Smooth muscle cell (in vitro differentiated cells): ENCODE results near the gene IL15RA. TPM values are rescaled to one million over a fixed set of nuclear protein-coding genes. Genes with fewer than 3 reads are reported as not detected.

ENCODE experiments used
- DNase-seq: peaks from one replicate; lab custom pipeline; 2025; ENCODE audit not compliant: unreplicated experiment; lab: John Stamatoyannopoulos, UW
- H2AFZ ChIP-seq: fragments of 200-600 bp; sonication (generic); 2 replicates; pipeline ENCODE4 v1.6.0; 2016; ENCODE audit warnings: antibody characterized with exemption, low read depth, mild to moderate bottlenecking
- H3F3A ChIP-seq: fragments of 200-600 bp; sonication (generic); 2 replicates; pipeline ENCODE4 v1.6.0; 2017; ENCODE audit warnings: antibody characterized with exemption, low read depth
- H3K27ac ChIP-seq: fragments of 200-600 bp; sonication (generic); 2 replicates; pipeline ENCODE4 v1.5.1; 2016; ENCODE audit warnings: low read depth, mild to moderate bottlenecking
- H3K27me3 ChIP-seq: fragments of 200-600 bp; sonication (generic); 2 replicates; pipeline ENCODE4 v1.6.1; 2016; ENCODE audit warnings: low read depth, mild to moderate bottlenecking
- H3K36me3 ChIP-seq: fragments of 200-600 bp; sonication (generic); 2 replicates; pipeline ENCODE4 v1.5.1; 2016; ENCODE audit warnings: low read depth
- H3K4me1 ChIP-seq: fragments of 200-600 bp; sonication (generic); 2 replicates; pipeline ENCODE4 v1.5.1; 2016; ENCODE audit warnings: low read depth
- H3K4me2 ChIP-seq: fragments of 200-600 bp; sonication (generic); 2 replicates; pipeline ENCODE4 v1.6.0; 2016; ENCODE audit warnings: mild to moderate bottlenecking
- H3K4me3 ChIP-seq: fragments of 200-600 bp; sonication (generic); 2 replicates; pipeline ENCODE4 v1.5.1; 2016; ENCODE audit warnings: mild to moderate bottlenecking
- H3K79me2 ChIP-seq: fragments of 200-600 bp; sonication (generic); 2 replicates; pipeline ENCODE4 v1.6.0; 2016; ENCODE audit warnings: low read depth, mild to moderate bottlenecking
- H3K9ac ChIP-seq: fragments of 200-600 bp; sonication (generic); 2 replicates; pipeline ENCODE4 v1.6.0; 2016; ENCODE audit warnings: low read depth
- H3K9me3 ChIP-seq: fragments of 200-600 bp; sonication (generic); replicated peaks from 2 replicates; pipeline ENCODE4 v1.5.1; 2016; ENCODE audit warnings: low read depth
- H4K20me1 ChIP-seq: fragments of 200-600 bp; sonication (generic); 2 replicates; pipeline ENCODE4 v1.6.0; 2016; ENCODE audit warnings: low read depth
- CTCF ChIP-seq: fragments of 200-600 bp; sonication (generic); IDR thresholded peaks from 2 replicates; pipeline ENCODE4 v1.5.1; 2017; ENCODE audit warnings: borderline replicate concordance, mild to moderate bottlenecking, antibody characterized with exemption; ENCODE audit not compliant: insufficient read depth, poor library complexity, severe bottlenecking
- WGBS: methylation state at CpG from one replicate; pipeline ENCODE4 v1.1.7; 2016; ENCODE audit warnings: low lambda C conversion rate; 5-methylcytosine and 5-hydroxymethylcytosine counted together
- polyA plus RNA-seq: library from polyadenylated mRNA; unstranded; fragments of >200 nt; fragmentation: Nextera tagmentation; extraction: Ambion mirVana; gene quantifications from 2 replicates; pipeline ENCODE4 v1.2.1, GENCODE V29; 2016
- total RNA-seq: library from RNA; depleted of rRNA; stranded (reverse); fragments of >200 nt; gene quantifications from 2 replicates; pipeline ENCODE4 v1.2.3, GENCODE V29; 2014

IL15RA gene
- total and polyA plus RNA-seq, 2 experiments from 2014 or later, result 0.23 to 0.54 TPM

DNA sequence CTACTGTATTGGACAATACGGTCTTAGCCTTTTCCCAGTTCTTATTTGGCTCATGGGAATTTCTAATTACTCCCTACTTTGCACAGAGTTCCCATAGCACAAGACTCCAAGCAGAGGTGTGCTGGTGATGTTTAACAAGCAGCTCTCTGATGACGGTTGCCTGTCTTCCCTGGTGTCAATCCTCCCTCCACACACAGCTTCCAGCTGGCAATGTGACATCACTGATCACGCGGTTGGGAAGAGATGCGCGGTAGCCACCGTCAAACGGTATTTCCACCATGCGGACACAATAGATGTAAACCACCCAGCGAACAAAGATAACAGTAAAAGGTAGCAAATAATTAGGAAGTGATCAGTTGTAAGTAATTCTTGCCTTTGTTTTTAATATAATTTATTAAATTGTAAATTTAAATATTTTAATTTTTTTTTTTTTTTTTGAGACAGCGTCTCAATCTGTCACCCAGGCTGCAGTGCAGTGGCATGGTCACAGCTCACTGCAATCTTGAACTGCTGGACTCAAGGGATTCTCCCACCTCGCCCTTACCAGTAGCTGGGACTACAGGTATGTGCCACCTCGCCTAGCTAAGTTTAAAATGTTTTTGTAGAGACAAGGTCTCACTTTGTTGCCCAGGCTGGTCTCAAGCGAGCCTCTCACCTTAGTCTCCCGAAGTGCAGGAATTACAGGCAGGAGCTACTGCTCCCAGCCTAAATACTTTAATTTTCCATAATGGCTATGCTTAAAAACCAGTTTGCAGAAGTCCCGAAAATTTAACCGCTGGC is 36.3 kb upstream of the IL15RA start:
- H3K79me2 ChIP-seq, result no peaks in the 10 kb centered on the region
- no peaks in the 10 kb centered on the region for H3K9me3 ChIP-seq
- 86% methylated on average over 17 of the region's 17 CpGs for WGBS
- H4K20me1 ChIP-seq, result no peaks in the 10 kb centered on the region
- no peak overlapping the region for H3K9ac ChIP-seq
- no peak overlapping the region for H2AFZ ChIP-seq
- H3K4me3 ChIP-seq, result no peak overlapping the region
- no peak for TF ChIP-seq CTCF
- H3K27ac ChIP-seq, result no peak overlapping the region
- H3K36me3 ChIP-seq, result no peaks in the 10 kb centered on the region
- no peaks in the 10 kb centered on the region for H3F3A ChIP-seq
- no peaks in the 10 kb centered on the region for H3K4me1 ChIP-seq
- DNase-seq, result no peak
- H3K27me3 ChIP-seq, result no peaks in the 10 kb centered on the region
- H3K4me2 ChIP-seq, result no peak overlapping the region

DNA sequence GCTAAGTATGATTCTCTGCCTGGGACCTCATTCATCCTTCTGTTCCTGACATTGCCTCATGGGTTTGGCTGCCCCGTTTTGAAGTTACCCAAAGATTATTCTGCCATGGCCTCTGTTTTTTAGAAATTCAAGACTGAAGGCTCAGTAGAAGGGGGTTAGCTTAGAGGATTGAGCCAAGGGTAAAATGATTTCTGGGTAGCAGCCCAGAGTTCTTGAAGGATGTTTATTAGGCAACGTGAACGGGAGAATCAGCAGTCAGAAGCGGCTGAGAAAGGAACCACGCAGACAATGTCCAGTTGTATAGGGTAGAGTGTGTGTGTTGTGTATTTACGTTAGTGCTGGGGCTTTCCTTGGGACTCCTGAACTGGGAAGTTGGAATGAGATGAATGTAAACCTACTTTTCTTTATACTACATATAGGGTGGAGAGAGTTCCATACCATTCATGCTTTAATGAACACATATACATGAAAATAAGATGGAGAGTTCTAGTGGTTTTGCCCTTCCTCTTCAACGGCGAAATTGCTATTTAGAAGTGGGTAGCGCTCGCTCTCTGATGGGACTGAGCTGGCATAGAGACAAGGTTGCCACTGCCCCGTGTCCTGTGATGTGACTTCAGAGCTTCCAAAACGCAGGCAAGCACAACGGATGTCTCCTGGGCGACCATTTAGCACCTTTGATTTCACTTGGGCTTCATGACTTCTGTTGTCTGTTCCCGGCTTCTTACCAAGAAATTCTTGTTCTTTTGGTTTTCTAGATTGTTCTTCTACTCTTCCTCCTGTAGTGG is 35.0 kb upstream of the IL15RA start:
- H3F3A ChIP-seq, result no peaks in the 10 kb centered on the region
- no peak for TF ChIP-seq CTCF
- H3K36me3 ChIP-seq, result no peaks in the 10 kb centered on the region
- H3K27me3 ChIP-seq, result no peaks in the 10 kb centered on the region
- 88% methylated on average over 15 of the region's 15 CpGs for WGBS
- H3K4me3 ChIP-seq, result no peak overlapping the region
- no peaks in the 10 kb centered on the region for H3K79me2 ChIP-seq
- H4K20me1 ChIP-seq, result no peaks in the 10 kb centered on the region
- H3K9me3 ChIP-seq, result no peaks in the 10 kb centered on the region
- no peak overlapping the region for H2AFZ ChIP-seq
- no peaks in the 10 kb centered on the region for H3K4me1 ChIP-seq
- H3K27ac ChIP-seq, result no peak overlapping the region
- no peak for DNase-seq
- no peak overlapping the region for H3K9ac ChIP-seq
- no peak overlapping the region for H3K4me2 ChIP-seq

DNA sequence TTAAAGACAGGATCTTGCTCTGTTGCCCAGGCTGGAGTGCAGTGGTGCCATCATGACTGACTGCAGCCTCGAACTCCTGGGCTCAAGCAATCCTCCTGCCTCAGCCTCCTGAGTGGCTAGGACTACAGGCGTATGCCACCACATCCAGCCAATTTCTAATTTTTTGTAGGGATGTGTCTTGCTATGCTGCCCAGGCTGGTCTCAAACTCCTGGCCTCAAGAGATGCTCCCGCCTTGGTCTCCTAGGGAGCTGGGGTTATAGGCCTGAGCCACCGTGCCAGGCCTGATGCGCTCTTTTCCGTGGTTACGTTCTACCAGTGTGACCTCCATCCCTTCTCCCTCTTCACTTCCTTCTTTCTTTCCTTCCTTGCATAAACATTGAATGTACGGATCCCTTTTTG is 34.2 kb upstream of the IL15RA start:
- Histone ChIP-seq H3K9ac (no peak overlapping the region), H3K4me3 (no peak overlapping the region), H3K36me3 (no peaks in the 10 kb centered on the region), H3K4me2 (no peak overlapping the region), H3F3A (no peaks in the 10 kb centered on the region), H3K27ac (no peak overlapping the region), H3K4me1 (no peaks in the 10 kb centered on the region), H3K79me2 (no peaks in the 10 kb centered on the region), H3K9me3 (no peaks in the 10 kb centered on the region), H3K27me3 (no peaks in the 10 kb centered on the region), H4K20me1 (no peaks in the 10 kb centered on the region), H2AFZ (no peak overlapping the region)
- no peak for TF ChIP-seq CTCF
- WGBS, result 97% methylated on average over 8 of the region's 8 CpGs
- DNase-seq, result no peak
